Activated CD4-positive, alpha-beta T cell treated with anti-CD3 and anti-CD28 coated beads, Interleukin-2, amount 10 ng/mL, durations not matched to agents 24 days and 14 days (primary cell): ENCODE measurements around the gene TENM3. TPM values are rescaled to one million over a fixed set of nuclear protein-coding genes. Genes with fewer than 3 reads are reported as not detected.

Source experiments
- DNase-seq: peaks from one replicate; pipeline ENCODE4 v3.0.0; 2022
- H3K27ac Mint-ChIP-seq: one replicate; pipeline ENCODE4 v1.8.0; 2022; ENCODE audit warnings: mild to moderate bottlenecking, mixed read lengths
- H3K27me3 Mint-ChIP-seq: one replicate; pipeline ENCODE4 v1.8.0; 2022; ENCODE audit warnings: mixed read lengths
- H3K36me3 Mint-ChIP-seq: one replicate; pipeline ENCODE4 v1.8.0; 2022; ENCODE audit warnings: low read depth, mild to moderate bottlenecking, mixed read lengths
- H3K4me1 Mint-ChIP-seq: one replicate; pipeline ENCODE4 v1.8.0; 2021; ENCODE audit warnings: mixed read lengths
- H3K4me3 Mint-ChIP-seq: one replicate; pipeline ENCODE4 v1.8.0; 2022; ENCODE audit warnings: mild to moderate bottlenecking, moderate library complexity, mixed read lengths
- H3K9me3 Mint-ChIP-seq: one replicate; pipeline ENCODE4 v1.8.0; 2021; ENCODE audit warnings: mixed read lengths
- intact Hi-C: fragments of 100-400 bp; cut with micrococcal nuclease; formaldehyde crosslinking; loops from one replicate; pipeline ENCODE4 v1.15.1; 2023
- total RNA-seq: library from RNA; stranded (reverse); gene quantifications from 2 replicates; pipeline ENCODE4 v1.2.3, GENCODE V29; 2022

The TENM3 gene
- total RNA-seq, 1 donor from 2014 or later = not detected

GRCh38 chr4:182447767-182448280 lies 204.6 kb downstream of the TENM3 start:
- intact Hi-C loops = loop anchor here (5.0 kb wide), 1 partner anchor 306 kb away; no protein-coding TSS in a partner anchor
- Mint-ChIP-seq H3K4me1 (peaks cover 3% of the 10 kb centered on the region), H3K9me3 (no peaks in the 10 kb centered on the region), H3K36me3 (no peaks in the 10 kb centered on the region), H3K27me3 (peaks cover 52% of the 10 kb centered on the region), H3K4me3 (peak overlapping the region; percentile 49), H3K27ac (no peak overlapping the region)
- no peak for DNase-seq

GRCh38 chr4:182448281-182449151 lies 205.3 kb downstream of the TENM3 start:
- intact Hi-C loops = loop anchor here (5.0 kb wide), 1 partner anchor 306 kb away; no protein-coding TSS in a partner anchor

GRCh38 chr4:182449186-182449929 lies 206.2 kb downstream of the TENM3 start:
- Mint-ChIP-seq H3K4me3 (peak overlapping the region; percentile 72), H3K4me1 (peaks cover 3% of the 10 kb centered on the region), H3K27ac (no peak overlapping the region), H3K27me3 (peaks cover 54% of the 10 kb centered on the region), H3K9me3 (no peaks in the 10 kb centered on the region), H3K36me3 (no peaks in the 10 kb centered on the region)
- intact Hi-C loops = loop anchor here (5.0 kb wide), 1 partner anchor 307 kb away; no protein-coding TSS in a partner anchor
- DNase-seq = no peak

More at GRCh38 chr4:182448281-182449151, 205.3 kb downstream of the TENM3 start:
- Mint-ChIP-seq H3K4me3 (peak overlapping the region; percentile 68), H3K4me1 (peaks cover 3% of the 10 kb centered on the region), H3K27me3 (peaks cover 54% of the 10 kb centered on the region), H3K9me3 (no peaks in the 10 kb centered on the region), H3K36me3 (no peaks in the 10 kb centered on the region), H3K27ac (no peak overlapping the region)
- peak; percentile 75 for DNase-seq

- H3K9me3 Mint-ChIP-seq = no peaks in the 10 kb centered on the region
- H3K4me1 Mint-ChIP-seq = peaks cover 3% of the 10 kb centered on the region
- H3K4me3 Mint-ChIP-seq = peak overlapping the region; percentile 30
- peaks cover 54% of the 10 kb centered on the region for H3K27me3 Mint-ChIP-seq
- H3K36me3 Mint-ChIP-seq = no peaks in the 10 kb centered on the region
- no peak for DNase-seq
- no peak overlapping the region for H3K27ac Mint-ChIP-seq
- intact Hi-C loops = loop anchor here (5.0 kb wide), 1 partner anchor 308 kb away; no protein-coding TSS in a partner anchor
Measured at GRCh38 chr4:182449930-182450439, 206.8 kb downstream of the TENM3 start.

DNA sequence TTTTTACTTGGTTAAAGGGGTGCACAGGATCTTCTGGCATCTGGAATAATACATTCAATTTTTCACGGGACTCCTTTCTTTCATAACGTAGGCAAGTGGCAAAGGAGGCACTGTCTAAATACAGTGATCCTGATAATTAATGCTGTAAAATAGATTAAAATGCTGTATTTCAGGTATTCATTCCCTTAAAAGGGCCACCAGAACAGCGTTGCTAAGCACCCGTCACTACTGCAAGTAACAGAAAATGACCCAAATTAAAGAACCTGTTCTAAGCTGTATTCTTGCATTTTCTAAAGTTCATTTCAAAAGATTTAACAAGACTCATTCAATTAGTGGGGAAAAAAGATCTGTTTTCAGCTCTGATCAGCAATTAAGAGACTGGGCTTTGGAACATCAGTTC lies 208.2 kb downstream of the TENM3 start:
- intact Hi-C loops = no loop called here
- Mint-ChIP-seq H3K27me3 (peaks cover 51% of the 10 kb centered on the region), H3K4me1 (peaks cover 3% of the 10 kb centered on the region), H3K36me3 (no peaks in the 10 kb centered on the region), H3K4me3 (no peak overlapping the region), H3K27ac (no peak overlapping the region), H3K9me3 (no peaks in the 10 kb centered on the region)
- no peak for DNase-seq

GRCh38 chr4:182453830-182454229 lies 210.6 kb downstream of the TENM3 start:
- peaks cover 33% of the 10 kb centered on the region for H3K27me3 Mint-ChIP-seq
- peaks cover 3% of the 10 kb centered on the region for H3K4me1 Mint-ChIP-seq
- DNase-seq = no peak
- no peak overlapping the region for H3K27ac Mint-ChIP-seq
- H3K4me3 Mint-ChIP-seq = no peak overlapping the region
- H3K9me3 Mint-ChIP-seq = no peaks in the 10 kb centered on the region
- H3K36me3 Mint-ChIP-seq = no peaks in the 10 kb centered on the region
- intact Hi-C loops = no loop called here

- no peak overlapping the region for H3K27ac Mint-ChIP-seq
Measured at GRCh38 chr4:182454440-182455013, 211.3 kb downstream of the TENM3 start.

DNA sequence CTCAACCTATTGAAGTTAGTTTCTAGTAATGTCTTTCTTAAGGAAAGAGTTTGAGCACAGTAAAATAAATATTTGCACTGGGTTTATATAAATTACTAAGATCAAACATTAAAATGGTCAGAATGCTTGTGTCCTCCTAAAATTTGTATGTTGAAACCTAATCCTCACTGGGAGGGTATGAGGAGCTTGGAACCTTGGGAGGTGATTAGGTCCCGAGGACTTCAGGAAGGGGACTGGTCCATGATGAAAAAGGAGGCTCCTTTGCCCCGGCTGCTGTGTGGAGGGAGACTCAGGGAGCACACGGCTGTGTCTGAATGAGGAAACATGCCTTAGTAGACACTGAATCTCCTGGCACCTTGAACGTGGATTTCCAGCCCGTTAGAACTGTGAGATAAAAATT lies 221.9 kb downstream of the TENM3 start:
- peaks cover 2% of the 10 kb centered on the region for H3K27me3 Mint-ChIP-seq
- intact Hi-C loops = no loop called here
- H3K36me3 Mint-ChIP-seq = no peaks in the 10 kb centered on the region
- H3K4me3 Mint-ChIP-seq = no peak overlapping the region
- H3K9me3 Mint-ChIP-seq = no peaks in the 10 kb centered on the region
- no peak overlapping the region for H3K27ac Mint-ChIP-seq
- no peak for DNase-seq
- H3K4me1 Mint-ChIP-seq = no peaks in the 10 kb centered on the region

More at GRCh38 chr4:182454440-182455013, 211.3 kb downstream of the TENM3 start:
- H3K4me1 Mint-ChIP-seq = no peaks in the 10 kb centered on the region
- no peaks in the 10 kb centered on the region for H3K36me3 Mint-ChIP-seq
- H3K9me3 Mint-ChIP-seq = no peaks in the 10 kb centered on the region
- intact Hi-C loops = no loop called here
- no peak for DNase-seq
- H3K4me3 Mint-ChIP-seq = no peak overlapping the region
- peaks cover 29% of the 10 kb centered on the region for H3K27me3 Mint-ChIP-seq

GRCh38 chr4:182465979-182466378 lies 222.8 kb downstream of the TENM3 start:
- no peak overlapping the region for H3K4me3 Mint-ChIP-seq

DNA sequence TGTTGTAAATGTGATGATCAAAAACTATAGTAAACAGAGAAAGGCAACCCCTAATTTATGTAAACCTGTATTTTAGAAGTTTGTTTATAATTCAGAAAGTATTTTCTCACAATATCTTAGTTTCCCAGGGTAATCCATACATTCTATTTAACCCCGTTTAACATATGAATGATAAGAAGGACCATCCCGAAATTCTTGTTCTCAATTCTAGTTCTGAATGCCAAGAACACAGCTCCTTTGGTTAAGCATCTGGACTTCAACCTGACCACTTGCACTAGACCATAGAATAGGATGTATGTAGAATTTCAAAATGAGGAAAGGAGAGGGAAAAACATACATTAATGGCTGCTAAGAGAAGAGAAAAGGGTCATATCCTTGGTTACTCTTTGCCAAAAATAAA lies 227.0 kb downstream of the TENM3 start:
- no peak overlapping the region for H3K27ac Mint-ChIP-seq
- H3K36me3 Mint-ChIP-seq = no peaks in the 10 kb centered on the region
- H3K4me3 Mint-ChIP-seq = no peak overlapping the region
- intact Hi-C loops = no loop called here
- H3K4me1 Mint-ChIP-seq = no peaks in the 10 kb centered on the region
- DNase-seq = no peak
- H3K9me3 Mint-ChIP-seq = no peaks in the 10 kb centered on the region
- no peaks in the 10 kb centered on the region for H3K27me3 Mint-ChIP-seq

More at GRCh38 chr4:182465979-182466378, 222.8 kb downstream of the TENM3 start:
- no peaks in the 10 kb centered on the region for H3K4me1 Mint-ChIP-seq
- H3K27me3 Mint-ChIP-seq = no peaks in the 10 kb centered on the region
- H3K36me3 Mint-ChIP-seq = no peaks in the 10 kb centered on the region
- no peak overlapping the region for H3K27ac Mint-ChIP-seq
- no peaks in the 10 kb centered on the region for H3K9me3 Mint-ChIP-seq
- intact Hi-C loops = no loop called here
- no peak for DNase-seq

GRCh38 chr4:182475539-182475938 lies 232.3 kb downstream of the TENM3 start:
- H3K27me3 Mint-ChIP-seq = peaks cover 2% of the 10 kb centered on the region
- H3K4me1 Mint-ChIP-seq = no peaks in the 10 kb centered on the region
- no peak overlapping the region for H3K4me3 Mint-ChIP-seq
- H3K36me3 Mint-ChIP-seq = no peaks in the 10 kb centered on the region
- DNase-seq = no peak
- no peaks in the 10 kb centered on the region for H3K9me3 Mint-ChIP-seq
- no peak overlapping the region for H3K27ac Mint-ChIP-seq
- intact Hi-C loops = no loop called here

DNA sequence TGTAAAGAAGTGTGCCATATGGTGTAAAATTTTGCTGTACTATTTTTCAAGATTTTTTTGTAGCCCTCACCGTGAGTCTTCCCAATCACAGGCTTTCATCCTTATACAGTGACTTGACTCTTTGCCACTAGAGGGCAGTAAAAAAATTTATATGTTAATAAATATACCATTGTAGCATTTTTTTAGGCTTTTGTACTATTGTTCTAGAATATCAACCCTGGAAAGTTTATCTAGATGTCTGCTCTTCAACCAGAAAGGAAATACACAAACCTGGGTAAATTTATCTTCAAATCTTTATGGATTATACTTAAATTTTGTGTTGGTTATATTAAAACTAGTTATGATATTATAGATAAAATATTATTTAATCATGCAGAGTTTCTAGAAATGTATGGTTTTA lies 235.3 kb downstream of the TENM3 start:
- no peaks in the 10 kb centered on the region for H3K9me3 Mint-ChIP-seq
- DNase-seq = no peak
- no peaks in the 10 kb centered on the region for H3K4me1 Mint-ChIP-seq
- no peak overlapping the region for H3K27ac Mint-ChIP-seq
- no peak overlapping the region for H3K4me3 Mint-ChIP-seq
- intact Hi-C loops = loop anchor here (1.0 kb wide), 2 partner anchors 331 to 447 kb away; no protein-coding TSS in a partner anchor
- no peaks in the 10 kb centered on the region for H3K36me3 Mint-ChIP-seq
- peaks cover 2% of the 10 kb centered on the region for H3K27me3 Mint-ChIP-seq

GRCh38 chr4:182483685-182484084 lies 240.5 kb downstream of the TENM3 start:
- Mint-ChIP-seq H3K9me3 (no peaks in the 10 kb centered on the region), H3K27me3 (peaks cover 2% of the 10 kb centered on the region), H3K36me3 (no peaks in the 10 kb centered on the region), H3K4me1 (no peaks in the 10 kb centered on the region), H3K4me3 (no peak overlapping the region), H3K27ac (no peak overlapping the region)
- no peak for DNase-seq
- intact Hi-C loops = no loop called here
